ENCODE data around the gene ZNF608.

The ZNF608 gene

GRCh38 chr5:124706051-124706450 is 40.4 kb downstream of the ZNF608 start:
- TF ChIP-seq CTCF (IDR thresholded peaks at IDR 0.05) = no peak
- Histone ChIP-seq H3K4me3 (no peak overlapping the region), H3K27ac (no peak overlapping the region)
- DNase-seq (ENCODE audit: low spot score) = no peak

GRCh38 chr5:124705577-124705976 is 40.9 kb downstream of the ZNF608 start:
- TF ChIP-seq CTCF (IDR thresholded peaks at IDR 0.05) = no peak
- no peak overlapping the region for H3K4me3 ChIP-seq
- no peak overlapping the region for H3K27ac ChIP-seq

GRCh38 chr5:124704594-124705284 is 41.7 kb downstream of the ZNF608 start:
- Histone ChIP-seq H3K27ac (no peak overlapping the region), H3K4me3 (no peak overlapping the region)
- TF ChIP-seq CTCF (IDR thresholded peaks at IDR 0.05) = no peak
- DNase-seq (ENCODE audit: low spot score) = no peak

More at GRCh38 chr5:124705577-124705976, 40.9 kb downstream of the ZNF608 start:
- no peak for DNase-seq (ENCODE audit: low spot score)

GRCh38 chr5:124703995-124704394 is 42.4 kb downstream of the ZNF608 start:
- no peak overlapping the region for H3K27ac ChIP-seq

GRCh38 chr5:124702525-124702924 is 43.9 kb downstream of the ZNF608 start:
- no peak for TF ChIP-seq CTCF (IDR thresholded peaks at IDR 0.05)
- no peak for DNase-seq (ENCODE audit: low spot score)
- H3K27ac ChIP-seq = no peak overlapping the region
- no peak overlapping the region for H3K4me3 ChIP-seq

More at GRCh38 chr5:124703995-124704394, 42.4 kb downstream of the ZNF608 start:
- TF ChIP-seq CTCF (IDR thresholded peaks at IDR 0.05) = no peak
- DNase-seq (ENCODE audit: low spot score) = no peak
- no peak overlapping the region for H3K4me3 ChIP-seq

- H3K4me3 ChIP-seq = no peak overlapping the region
- DNase-seq (ENCODE audit: low spot score) = no peak
- no peak for TF ChIP-seq CTCF (IDR thresholded peaks at IDR 0.05)
- H3K27ac ChIP-seq = no peak overlapping the region
These were observed 44.5 kb downstream of the ZNF608 start for GRCh38 chr5:124701873-124702425.

GRCh38 chr5:124701016-124701415 is 45.4 kb downstream of the ZNF608 start:
- H3K27ac ChIP-seq = no peak overlapping the region
- no peak for TF ChIP-seq CTCF (IDR thresholded peaks at IDR 0.05)
- no peak overlapping the region for H3K4me3 ChIP-seq
- DNase-seq (ENCODE audit: low spot score) = no peak

Measured in coronary artery (tissue), 2 donors.